ENCODE data around the gene FMN2.

- no peak for TF ChIP-seq CTCF (IDR thresholded peaks at IDR 0.05; ENCODE audit: insufficient read depth, low read length, poor library complexity, severe bottlenecking)
- TF ChIP-seq EZH2phosphoT487 (conservative IDR thresholded peaks at IDR 0.05; ENCODE audit: low read length): no peak
Measured at GRCh38 chr1:240101306-240101705, 9.6 kb downstream of the FMN2 start.

Measured in SU-DHL-6 (cell line).